Renal cortical epithelial cell (primary cell): Measurements from ENCODE around the gene CFAP54. TPM values are rescaled to one million over a fixed set of nuclear protein-coding genes. Genes with fewer than 3 reads are reported as not detected.

Experiments
- DNase-seq: peaks from one replicate; pipeline ENCODE4 v3.0.0-alpha.2; 2011; ENCODE audit warnings: low read depth
- total RNA-seq: library from RNA; depleted of rRNA; stranded (reverse); fragments of >200 nt; gene quantifications from 2 replicates; pipeline ENCODE4 v1.2.3, GENCODE V29; 2014

Gene CFAP54
- total RNA-seq, 1 donor from 2014 or later, result 11.3 TPM

DNA sequence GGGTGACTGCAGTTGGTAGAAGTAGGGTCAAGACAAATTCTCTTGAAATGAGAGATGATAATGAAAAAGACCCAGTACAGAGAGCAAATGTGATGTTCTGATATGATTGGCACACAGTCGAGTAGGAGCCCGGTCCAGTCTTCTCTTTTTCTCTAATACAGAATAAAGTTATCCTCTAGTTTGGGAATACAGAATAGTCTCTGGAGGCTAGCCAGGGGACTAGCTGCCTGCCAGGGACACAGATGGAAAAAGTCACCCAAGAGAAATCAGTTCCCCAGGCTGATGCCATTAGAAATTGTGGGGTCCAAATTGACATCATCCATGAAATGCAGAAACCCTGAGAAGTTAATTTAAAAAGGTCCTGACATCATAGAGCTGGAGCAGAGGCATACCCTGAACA lies 240.5 kb downstream of the CFAP54 start:
- no peak for DNase-seq

DNA sequence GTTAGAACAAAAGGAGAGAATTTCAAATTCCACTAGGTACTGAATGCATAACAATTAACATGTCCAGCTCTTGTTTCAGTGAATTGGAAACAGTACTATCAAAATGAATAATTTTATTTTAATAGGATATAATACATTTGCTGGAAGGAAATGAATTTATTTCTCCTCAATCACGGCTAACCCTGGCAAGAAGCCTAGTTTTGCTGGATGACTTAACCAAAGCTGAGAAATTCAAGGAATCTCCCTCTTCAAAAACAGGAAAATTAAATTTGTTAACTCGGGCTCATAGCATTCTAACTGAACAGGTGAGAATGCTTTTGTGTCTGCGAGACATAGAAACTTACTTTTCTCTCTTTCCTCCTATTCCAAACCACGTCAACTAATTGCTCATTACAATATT lies 254.2 kb downstream of the CFAP54 start:
- no peak for DNase-seq

DNA sequence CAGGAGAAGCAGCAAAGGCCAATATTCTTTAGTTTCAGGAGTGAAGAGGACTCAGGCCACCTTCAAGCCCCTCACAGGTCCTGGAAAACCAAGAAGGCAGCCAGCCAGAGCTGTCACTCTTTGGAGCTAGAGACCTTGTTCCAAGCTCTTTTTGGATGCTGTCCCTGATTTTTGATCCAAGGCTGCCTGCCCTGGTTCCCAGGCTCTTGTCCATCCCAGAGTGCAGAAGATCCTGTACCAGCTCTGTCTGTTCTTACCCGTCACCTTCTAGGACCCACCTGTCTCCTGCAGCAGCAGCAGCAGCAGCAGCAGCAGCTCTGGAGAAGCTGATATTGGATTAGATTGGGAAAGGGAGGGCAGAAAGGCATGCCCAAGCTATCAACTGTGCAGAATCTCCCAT lies 260.6 kb downstream of the CFAP54 start:
- no peak for DNase-seq

DNA sequence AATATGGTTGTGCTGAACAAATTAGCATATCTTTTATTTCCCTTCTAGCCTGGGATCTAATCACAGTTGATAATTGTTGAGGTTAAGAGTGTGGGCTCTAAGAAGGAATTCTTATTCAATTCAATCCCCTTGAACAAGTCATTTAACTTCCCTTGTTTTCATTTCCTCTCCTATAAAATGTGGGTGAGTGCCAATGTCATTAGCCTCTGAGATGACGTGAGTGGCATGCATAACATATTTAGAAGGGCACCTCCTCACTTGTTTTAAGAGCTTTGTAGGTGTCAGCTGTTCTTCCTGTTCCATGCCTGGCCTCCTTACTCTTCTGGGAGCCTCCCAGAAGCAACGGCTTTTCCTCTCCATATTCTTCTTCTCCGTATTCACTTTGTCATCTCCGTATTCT lies 262.2 kb downstream of the CFAP54 start:
- DNase-seq, result peak; percentile 2

DNA sequence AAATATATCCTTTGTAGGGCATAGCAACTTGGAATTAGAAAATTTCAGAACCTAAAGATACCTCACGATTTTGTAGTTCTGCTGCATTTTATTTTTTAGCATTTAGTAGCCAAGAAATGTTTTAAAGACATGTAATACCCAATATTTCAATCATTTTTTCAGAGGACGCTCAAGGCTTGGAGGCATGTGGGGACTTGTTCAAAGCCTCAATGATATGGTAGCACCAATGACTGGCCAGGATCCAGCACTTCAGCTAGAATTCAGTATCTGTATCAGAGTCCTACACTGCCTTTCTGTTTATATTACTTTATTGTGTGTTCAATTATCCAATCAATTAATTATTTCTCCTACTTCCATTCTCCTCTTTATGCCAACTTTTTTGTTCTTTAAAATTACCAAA lies 262.8 kb downstream of the CFAP54 start:
- no peak for DNase-seq

DNA sequence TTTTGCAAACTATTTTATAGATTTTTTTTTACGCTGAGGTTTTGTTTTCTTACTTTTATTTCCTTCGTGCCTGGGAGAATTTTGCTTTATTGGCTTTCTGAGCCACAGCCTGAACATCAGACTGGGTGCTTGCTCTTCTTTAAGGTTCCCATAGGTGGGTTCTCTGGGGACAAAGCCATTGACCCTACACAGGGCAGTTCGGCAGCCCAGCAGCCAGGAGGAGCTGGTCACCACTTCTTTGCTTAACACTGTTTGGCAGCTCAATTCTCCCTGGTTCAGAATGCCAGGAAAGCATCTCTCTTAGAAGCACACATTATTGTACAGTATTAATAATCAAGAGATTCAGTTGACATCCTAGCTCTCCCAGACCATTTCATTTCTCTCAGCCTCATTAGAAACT lies 276.9 kb downstream of the CFAP54 start:
- no peak for DNase-seq

DNA sequence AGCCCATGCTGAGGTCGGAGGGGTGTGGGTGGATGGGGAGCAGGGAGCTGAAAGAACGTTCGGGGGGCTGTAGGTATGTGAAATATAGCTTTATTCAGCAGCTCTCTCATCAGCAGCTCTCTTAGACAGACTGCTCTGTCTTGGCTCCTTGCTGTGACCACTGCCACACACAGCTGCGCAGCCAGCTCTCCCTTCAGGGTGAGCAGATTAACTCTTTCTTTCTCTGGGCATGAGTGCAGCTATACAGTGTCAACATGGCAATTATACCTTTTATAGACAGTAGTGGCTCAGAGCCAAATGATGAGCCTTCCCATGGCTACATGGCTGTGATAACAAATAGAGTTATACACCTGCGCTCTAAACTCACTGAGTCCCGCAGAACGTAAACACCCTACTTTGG lies 280.0 kb downstream of the CFAP54 start:
- DNase-seq, result no peak

DNA sequence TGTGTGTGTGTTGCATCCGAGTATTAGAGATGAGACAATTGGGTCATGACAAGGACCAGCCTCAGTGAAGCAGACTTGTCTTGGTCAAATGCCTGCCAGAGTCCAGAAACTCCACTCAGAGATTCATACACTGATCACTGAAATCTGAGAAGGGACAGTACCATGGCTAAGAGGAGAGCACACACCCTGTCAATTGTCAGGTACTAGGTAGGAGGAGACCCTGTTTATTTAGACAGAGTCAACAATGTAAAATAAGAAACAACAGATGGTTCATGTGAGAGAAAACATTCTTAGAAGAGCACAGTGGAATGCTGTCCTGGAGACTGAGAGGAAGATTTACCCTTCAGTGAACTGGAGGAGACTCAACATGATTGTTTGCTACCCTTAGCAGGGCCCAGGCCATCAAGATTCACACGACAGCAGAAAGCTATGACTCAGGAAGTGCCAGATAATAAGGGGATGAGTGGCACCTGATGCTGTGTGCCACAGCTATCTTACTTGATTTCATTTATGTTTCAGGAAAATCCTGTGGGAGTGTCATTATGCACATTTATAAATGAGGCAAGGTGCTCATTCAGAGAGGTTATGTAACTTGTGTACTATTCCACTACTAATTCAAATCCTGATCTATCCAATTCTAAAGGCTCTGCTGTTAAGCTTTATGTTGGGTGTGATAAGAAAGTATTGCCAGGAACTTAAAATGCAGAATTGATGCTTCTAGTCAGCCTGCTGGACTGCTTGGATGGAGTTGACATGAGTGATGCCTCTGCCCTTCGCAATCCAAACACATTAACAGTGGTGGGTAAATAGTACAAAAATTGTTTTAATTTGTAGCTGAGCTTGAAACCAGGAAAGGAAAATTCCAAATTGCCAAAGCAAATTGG lies 281.1 kb downstream of the CFAP54 start:
- no peak for DNase-seq

DNA sequence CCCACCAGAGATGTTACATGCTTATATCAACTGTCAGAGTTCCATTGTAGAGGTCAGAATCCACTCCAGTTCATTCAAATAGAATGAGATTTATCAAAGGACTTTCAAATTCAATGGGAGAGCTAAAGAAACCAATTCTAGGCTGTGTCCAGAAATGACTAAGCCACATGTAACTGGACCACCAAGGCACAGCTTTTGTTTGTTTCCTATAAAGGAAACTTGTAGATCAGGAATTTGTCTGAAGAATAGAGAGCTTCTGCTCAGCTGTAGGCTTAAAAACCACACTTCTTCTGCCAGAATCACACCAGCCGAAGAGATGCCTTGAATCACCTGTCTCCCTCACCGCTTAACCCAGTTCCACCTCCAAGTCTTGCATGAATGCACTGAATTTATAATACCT lies 283.7 kb downstream of the CFAP54 start:
- no peak for DNase-seq

DNA sequence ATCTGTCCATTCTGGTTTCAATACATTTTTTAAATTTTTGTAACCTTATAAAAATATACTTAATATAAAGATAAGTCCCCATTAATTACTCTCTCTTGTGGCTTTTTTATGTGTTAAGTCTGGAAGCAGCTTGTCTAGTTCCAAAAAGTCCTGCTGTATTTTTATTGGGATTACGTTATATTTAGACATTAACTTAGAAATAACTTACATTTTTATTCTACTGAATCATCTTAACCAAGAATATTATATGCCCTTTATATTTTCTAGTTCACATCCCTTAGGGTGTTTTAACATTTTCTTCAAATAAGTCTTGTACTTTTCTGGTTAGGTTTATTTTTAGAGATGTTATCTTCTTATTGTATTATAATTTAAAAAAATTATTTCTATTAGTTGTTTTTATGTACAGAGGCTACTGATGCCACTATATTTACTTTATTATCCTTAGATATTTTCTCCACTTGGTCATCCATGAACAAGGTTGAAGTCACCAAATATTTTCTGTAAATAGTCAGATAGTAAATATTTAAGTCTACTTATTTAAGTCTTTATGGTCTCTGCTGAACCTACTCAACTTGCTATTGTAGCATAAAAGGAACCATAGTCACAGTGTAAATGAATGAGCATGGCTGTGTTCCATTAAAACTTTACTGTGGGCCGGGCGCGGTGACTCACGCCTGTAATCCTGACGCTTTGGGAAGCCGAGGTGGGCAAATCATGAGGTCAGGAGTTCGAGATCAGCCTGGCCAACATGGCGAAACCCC lies 285.3 kb downstream of the CFAP54 start:
- no peak for DNase-seq

DNA sequence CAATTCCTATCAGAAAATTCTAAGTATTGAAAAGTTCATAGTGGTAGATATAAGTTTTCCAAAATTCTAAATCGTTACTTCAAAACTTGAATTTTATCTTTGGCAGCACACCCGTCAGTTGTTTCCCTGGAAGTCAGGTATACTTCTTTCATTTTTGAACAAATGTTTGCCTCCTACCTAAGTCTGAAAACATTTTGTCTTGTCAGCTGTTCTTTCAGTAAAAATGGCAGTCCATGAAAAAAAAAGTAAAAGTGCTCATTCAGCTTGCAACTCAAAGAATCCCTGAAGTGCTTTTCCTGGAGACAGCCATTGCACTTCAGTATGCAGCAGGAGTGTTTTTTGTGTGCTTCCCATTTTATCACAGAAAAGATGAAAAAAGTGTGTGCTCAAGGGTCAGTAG lies 287.5 kb downstream of the CFAP54 start:
- no peak for DNase-seq

DNA sequence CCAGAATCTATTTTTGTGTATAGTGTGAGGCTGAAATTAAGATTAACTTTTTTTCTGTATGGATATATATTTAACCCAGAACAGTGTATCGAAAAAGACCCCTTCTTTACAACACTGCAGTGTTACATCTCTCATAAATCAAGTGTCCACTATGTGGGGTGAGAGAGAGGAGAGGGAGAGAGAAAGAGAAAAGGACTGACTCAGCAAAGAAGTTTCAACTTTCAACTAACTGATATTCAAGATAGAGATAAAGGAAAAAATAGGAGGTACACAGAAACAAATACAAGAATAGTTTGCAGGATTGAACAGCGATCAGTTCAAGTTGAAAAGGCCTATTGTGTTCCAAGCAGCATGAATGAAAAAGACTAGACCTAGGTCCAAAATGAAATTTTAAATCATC lies 291.0 kb downstream of the CFAP54 start:
- no peak for DNase-seq

DNA sequence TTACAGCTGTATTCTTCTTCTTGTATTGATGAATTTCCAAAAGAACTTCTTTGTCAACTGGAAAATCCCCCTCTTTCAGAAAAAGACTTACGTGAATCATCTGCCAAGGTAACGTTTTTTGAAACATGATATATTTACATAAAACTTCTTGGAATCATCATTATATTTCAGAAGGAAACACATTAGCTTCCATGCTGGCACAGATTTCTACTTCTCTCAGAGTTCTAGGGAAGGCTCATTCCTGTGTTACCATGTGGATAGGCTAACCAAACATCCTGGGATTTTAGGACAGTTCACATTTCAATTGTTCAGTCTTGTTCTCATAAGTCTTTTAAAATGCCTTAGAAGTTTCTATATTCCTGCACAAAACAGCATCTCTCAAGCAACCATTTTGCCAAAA lies 297.4 kb downstream of the CFAP54 start:
- DNase-seq, result no peak

DNA sequence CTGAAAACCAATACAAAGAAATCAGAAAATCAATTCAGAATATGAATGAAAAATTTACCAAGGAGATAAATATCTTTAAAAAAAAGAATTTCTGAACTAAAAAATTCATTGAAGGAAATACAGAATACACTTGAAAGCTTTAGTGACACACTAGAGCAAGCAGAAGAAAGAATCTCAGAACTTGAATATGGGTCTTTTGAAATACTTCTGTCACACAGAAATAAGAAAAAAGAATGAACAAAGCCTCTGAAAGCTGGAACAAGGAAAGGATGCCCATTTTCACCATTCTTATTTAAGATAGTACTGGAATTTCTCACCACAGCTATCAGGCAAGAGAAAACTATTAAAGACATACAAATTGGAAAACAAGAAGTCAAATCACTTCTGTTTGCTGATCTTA lies 314.6 kb downstream of the CFAP54 start:
- no peak for DNase-seq

DNA sequence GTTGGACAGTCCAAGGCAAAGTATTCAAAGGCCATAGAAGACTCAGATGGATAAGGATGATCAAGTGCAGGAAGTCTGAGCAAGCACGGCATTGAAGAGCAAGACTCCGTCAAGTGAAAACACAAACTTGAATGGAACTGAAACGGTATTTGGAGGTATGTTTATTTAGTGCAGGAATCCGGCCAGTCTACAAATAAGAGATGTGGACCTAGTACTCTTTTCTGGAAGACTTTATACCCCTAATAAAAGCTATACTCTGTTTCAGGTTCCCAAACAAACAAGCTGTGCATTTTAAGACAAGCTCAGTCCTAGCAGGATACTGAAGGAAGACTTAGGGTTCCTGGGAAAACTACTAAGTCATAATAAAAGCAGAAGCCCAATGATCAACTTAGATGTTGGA lies 316.9 kb downstream of the CFAP54 start:
- no peak for DNase-seq

DNA sequence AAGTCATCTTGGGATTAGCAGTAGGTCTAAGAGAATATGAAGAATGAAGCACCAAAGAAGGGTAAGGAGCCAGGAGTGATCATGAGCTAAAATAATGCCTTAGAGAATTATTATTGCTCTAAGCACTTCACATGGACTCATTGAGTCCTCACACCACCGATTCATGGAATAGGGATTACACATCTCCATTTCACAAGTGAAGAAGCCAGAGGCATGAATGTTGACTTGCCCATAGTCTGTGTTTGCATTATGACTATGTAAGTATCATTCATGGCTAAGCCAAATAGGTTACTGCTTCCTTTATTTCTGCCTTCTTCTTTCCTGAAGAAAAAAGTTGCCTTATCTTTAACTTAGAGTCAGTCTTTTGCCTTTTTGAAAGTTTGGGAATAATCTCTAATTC lies 318.4 kb downstream of the CFAP54 start:
- DNase-seq, result no peak

DNA sequence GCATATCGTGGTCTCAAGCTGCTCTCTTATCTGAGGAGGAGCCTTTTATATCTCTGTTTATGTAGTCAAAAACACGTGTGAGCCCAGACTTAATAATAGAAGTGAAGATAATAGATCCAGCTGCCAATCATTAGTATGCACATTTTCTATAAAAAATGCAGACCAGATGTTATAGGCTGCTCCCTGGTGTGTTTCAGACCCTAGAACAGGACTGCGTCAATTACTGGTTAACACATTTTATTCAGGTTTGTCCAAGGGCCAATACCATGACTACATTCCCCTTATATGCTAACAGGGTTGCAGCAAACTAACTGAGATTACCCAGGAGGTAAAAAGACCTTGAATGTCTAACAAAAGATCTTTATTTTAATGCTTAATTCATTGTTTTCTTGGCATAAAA lies 319.2 kb downstream of the CFAP54 start:
- no peak for DNase-seq

DNA sequence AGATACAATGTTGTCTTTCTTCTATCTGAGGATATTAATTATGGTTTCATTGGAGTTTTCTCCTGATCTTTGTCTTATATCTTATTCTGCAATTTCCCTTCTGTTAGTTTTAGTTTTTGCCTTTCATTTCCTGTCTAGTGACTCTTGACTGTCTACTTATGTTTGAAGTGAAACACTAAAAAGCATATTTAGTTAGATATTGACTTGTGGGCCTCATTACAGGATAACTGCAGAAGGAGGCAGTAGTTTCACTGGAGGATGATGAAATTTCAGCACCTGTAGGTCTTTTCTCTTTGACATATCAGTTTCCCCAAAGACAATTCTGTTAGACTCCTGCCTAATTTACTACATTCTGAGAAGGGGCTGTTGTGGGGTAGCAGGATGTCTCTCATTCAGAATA lies 320.1 kb downstream of the CFAP54 start:
- DNase-seq, result no peak

DNA sequence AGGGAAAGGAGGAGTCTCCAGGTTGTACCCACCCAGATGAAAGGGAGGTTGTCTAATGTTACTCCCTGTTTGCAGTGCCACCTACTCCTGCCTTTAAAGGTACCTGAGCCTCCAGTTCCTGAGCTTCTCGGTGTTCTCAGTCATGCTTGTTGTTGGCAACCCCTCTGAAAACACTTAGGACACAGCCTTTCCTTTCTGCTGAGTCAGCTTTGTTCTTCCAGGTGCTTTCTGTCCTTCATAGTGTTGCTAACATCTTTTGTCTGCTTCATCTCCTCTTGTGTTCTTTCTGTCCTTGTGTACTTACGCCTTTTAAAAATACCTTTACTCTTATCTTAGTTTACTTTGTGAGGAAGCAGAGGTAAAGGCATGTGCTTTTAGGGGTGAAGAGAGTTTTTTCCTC lies 320.7 kb downstream of the CFAP54 start:
- DNase-seq, result peak; percentile 26

DNA sequence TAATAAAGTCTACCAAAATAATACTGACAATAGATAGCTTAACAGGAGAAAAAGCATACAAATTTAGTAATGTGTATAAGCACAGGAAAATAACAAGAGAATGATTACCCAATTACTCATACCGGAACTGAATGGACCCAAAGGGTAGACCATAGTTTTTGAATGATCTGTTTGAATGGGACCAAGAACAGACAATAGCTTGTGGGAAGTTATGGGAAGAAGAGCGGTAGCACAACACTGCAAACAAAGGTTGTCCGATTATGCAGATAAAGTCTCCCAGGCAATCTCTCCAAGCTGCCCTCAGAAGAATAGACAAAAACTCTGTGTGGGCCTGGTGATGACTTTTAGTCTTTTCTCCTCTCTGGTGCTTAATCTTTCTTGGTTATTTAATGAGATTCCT lies 321.1 kb downstream of the CFAP54 start:
- peak; percentile 1 for DNase-seq

DNA sequence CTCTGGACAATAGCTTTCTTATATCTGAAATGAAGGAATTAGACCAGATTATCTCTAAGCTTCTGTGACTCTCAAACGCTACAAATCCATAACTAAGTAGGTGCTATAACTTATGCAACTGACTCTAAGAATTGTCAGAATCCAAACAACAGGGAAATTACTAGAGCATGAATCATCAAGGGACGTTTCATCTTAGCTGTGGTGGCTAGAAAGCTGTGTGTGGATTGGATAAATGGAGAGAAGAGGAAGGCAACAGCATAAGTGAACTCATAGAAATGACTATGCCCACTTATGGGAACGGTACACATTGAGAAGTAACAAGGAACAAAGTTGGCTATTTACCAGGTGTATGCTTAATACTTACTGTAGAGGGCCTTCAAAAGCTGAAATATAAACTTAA lies 321.7 kb downstream of the CFAP54 start:
- DNase-seq, result peak; percentile 88

DNA sequence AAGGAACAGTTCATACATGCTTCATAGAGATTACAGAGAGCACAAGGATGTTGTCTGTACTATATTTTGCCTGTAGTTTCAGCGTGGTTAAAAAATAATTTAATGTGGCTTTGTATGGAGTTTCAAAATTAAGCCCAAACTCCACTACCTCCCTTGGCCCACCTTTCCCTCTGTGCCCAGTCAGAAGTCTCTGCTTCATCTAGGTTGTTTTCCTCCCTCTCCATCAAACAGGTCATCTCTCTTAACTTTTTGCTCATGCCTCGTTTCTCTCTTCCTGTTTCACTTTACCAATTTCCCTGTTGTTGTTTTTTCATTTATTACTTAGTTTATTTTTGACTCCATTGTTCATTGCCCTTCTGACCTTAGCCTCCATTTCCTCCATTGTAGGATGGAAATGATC lies 322.8 kb downstream of the CFAP54 start:
- DNase-seq, result no peak

DNA sequence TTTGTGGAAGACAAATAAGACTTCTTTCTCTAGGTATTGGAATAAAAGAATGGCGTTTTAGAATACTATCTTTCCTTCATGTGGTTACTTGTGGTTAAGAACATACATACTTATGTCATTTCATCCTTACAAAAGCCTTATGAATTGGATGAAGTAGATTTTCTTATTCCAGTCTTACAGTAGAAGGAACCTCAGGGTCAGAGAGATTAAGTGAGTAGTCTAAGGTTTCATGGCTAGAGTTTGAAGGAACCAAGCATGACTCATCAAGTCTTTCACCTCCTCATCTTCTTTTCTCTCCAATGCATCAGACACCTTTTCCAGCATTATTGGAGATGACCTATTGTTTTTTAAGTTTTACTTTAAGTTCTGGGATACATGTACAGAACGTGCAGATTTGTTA lies 324.8 kb downstream of the CFAP54 start:
- no peak for DNase-seq
